Measurements from ENCODE around the gene AP3S1. TPM values are rescaled to one million over a fixed set of nuclear protein-coding genes. Genes with fewer than 3 reads are reported as not detected.

The AP3S1 gene
- total RNA-seq, 2 experiments from 2014 or later, result 76.0 to 89.5 TPM

GRCh38 chr5:115940080-115940810 lies 98.5 kb downstream of the AP3S1 start:
- H2AFZ ChIP-seq (ENCODE audit: low read length), result no peak overlapping the region
- no peaks in the 10 kb centered on the region for H3K36me3 ChIP-seq (ENCODE audit: insufficient read depth, low read length)
- no peak overlapping the region for H3K4me2 ChIP-seq (ENCODE audit: low read length)
- ChIA-PET POLR2A (interaction anchor here (0.6 to 1.5 kb wide), 3 partner anchors 9 to 156 kb away, joined by 3 to 4 read pairs (median 3); no protein-coding TSS in a partner anchor), CTCF (ENCODE audit: unreplicated experiment) (no interaction called here)
- intact Hi-C loops (cut with micrococcal nuclease; ENCODE audit: unreplicated experiment), result no loop called here
- no peak overlapping the region for H3K27ac ChIP-seq (ENCODE audit: low read depth, low read length, poor library complexity, severe bottlenecking)
- no peaks in the 10 kb centered on the region for H3K9me2 ChIP-seq (ENCODE audit: insufficient read depth, low read length)
- H3K4me1 ChIP-seq (ENCODE audit: insufficient read depth, low read length, poor library complexity, severe bottlenecking), result no peaks in the 10 kb centered on the region
- no TSS peak for BruUV-seq (replicated peaks)
- TF ChIP-seq, protein P1, sequence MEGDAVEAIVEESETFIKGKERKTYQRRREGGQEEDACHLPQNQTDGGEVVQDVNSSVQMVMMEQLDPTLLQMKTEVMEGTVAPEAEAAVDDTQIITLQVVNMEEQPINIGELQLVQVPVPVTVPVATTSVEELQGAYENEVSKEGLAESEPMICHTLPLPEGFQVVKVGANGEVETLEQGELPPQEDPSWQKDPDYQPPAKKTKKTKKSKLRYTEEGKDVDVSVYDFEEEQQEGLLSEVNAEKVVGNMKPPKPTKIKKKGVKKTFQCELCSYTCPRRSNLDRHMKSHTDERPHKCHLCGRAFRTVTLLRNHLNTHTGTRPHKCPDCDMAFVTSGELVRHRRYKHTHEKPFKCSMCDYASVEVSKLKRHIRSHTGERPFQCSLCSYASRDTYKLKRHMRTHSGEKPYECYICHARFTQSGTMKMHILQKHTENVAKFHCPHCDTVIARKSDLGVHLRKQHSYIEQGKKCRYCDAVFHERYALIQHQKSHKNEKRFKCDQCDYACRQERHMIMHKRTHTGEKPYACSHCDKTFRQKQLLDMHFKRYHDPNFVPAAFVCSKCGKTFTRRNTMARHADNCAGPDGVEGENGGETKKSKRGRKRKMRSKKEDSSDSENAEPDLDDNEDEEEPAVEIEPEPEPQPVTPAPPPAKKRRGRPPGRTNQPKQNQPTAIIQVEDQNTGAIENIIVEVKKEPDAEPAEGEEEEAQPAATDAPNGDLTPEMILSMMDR (conservative IDR thresholded peaks at IDR 0.05; ENCODE audit: low read length), result no peak
- TF ChIP-seq EZH2phosphoT487 (IDR thresholded peaks at IDR 0.05; ENCODE audit: borderline replicate concordance, low read depth, low read length), result no peak
- no peaks in the 10 kb centered on the region for H3K79me2 ChIP-seq (ENCODE audit: insufficient read depth, low read depth, low read length)
- no peaks in the 10 kb centered on the region for H4K20me1 ChIP-seq (ENCODE audit: insufficient read depth, low read length)
- no peak overlapping the region for H3K4me3 ChIP-seq (ENCODE audit: low read depth, low read length, poor library complexity, severe bottlenecking)
- no peaks in the 10 kb centered on the region for H3K9me3 ChIP-seq (ENCODE audit: low read length)
- no peak for DNase-seq (ENCODE audit: low spot score)

- H3K79me2 ChIP-seq (ENCODE audit: insufficient read depth, low read depth, low read length), result no peaks in the 10 kb centered on the region
- POLR2A ChIA-PET, result interaction anchor here (0.6 to 1.5 kb wide), 2 partner anchors 14 to 1476 kb away, joined by 3 read pairs; no protein-coding TSS in a partner anchor
- CTCF ChIA-PET (ENCODE audit: unreplicated experiment), result no interaction called here
Observed at GRCh38 chr5:115941051-115941675, 99.4 kb downstream of the AP3S1 start.

More at GRCh38 chr5:115941051-115941675, 99.4 kb downstream of the AP3S1 start:
- Histone ChIP-seq H3K9me2 (ENCODE audit: insufficient read depth, low read length) (no peaks in the 10 kb centered on the region), H3K4me3 (ENCODE audit: low read depth, low read length, poor library complexity, severe bottlenecking) (no peak overlapping the region), H3K27ac (ENCODE audit: low read depth, low read length, poor library complexity, severe bottlenecking) (no peak overlapping the region), H4K20me1 (ENCODE audit: insufficient read depth, low read length) (no peaks in the 10 kb centered on the region), H3K36me3 (ENCODE audit: insufficient read depth, low read length) (no peaks in the 10 kb centered on the region), H2AFZ (ENCODE audit: low read length) (no peak overlapping the region), H3K9me3 (ENCODE audit: low read length) (no peaks in the 10 kb centered on the region), H3K4me2 (ENCODE audit: low read length) (no peak overlapping the region), H3K4me1 (ENCODE audit: insufficient read depth, low read length, poor library complexity, severe bottlenecking) (no peaks in the 10 kb centered on the region)
- no peak for TF ChIP-seq EZH2phosphoT487 (IDR thresholded peaks at IDR 0.05; ENCODE audit: borderline replicate concordance, low read depth, low read length)
- TF ChIP-seq, protein P1 (conservative IDR thresholded peaks at IDR 0.05; ENCODE audit: low read length), result no peak
- DNase-seq (ENCODE audit: low spot score), result no peak
- intact Hi-C loops (cut with micrococcal nuclease; ENCODE audit: unreplicated experiment), result no loop called here
- BruUV-seq (replicated peaks), result no TSS peak

Measured in OCI-LY7 (cell line).